SK-N-SH (cell line): ENCODE data around the gene KAT6B. TPM values are rescaled to one million over a fixed set of nuclear protein-coding genes. Genes with fewer than 3 reads are reported as not detected.

ENCODE experiments used
- CTCF ChIA-PET: fragments of 300-600, 350-600 bp; formaldehyde crosslinking; extraction: SDS; loops from one replicate; lab custom pipeline; 2021; lab: Yijun Ruan, JAX
- POLR2A ChIA-PET: fragments of 350-600 bp; sonication (Branson Sonifier 250); formaldehyde crosslinking; extraction: SDS; loops from one replicate; lab custom pipeline; 2020; ENCODE audit warnings: antibody characterized with exemption, inconsistent platforms; lab: Yijun Ruan, JAX
- DNase-seq: peaks from one replicate; pipeline ENCODE4 v3.0.0; 2012
- H2AFZ ChIP-seq: fragments of 200-600 bp; sonication (generic); 2 replicates; pipeline ENCODE4 v1.8.1; 2016; ENCODE audit warnings: antibody characterized with exemption, mild to moderate bottlenecking, low read depth
- H3F3A ChIP-seq: fragments of 200-600 bp; sonication (generic); replicated peaks from 2 replicates; pipeline ENCODE3; 2016; ENCODE audit warnings: antibody characterized with exemption, mild to moderate bottlenecking; ENCODE audit not compliant: insufficient read depth
- H3K27ac ChIP-seq, 2 experiments: fragments of 200-500 bp in 1 of 2; fragments of 200-600 bp in 1 of 2; sonication (Bioruptor generic) in 1 of 2; sonication (generic), shearing (Covaris generic) in 1 of 2; 2 replicates each; pipeline versions ENCODE4 v1.5.1 to v1.6.1; 2014 to 2016; ENCODE audit warnings: low read depth in 2 of 2, inconsistent platforms in 1 of 2, low read length in 1 of 2, mild to moderate bottlenecking in 1 of 2, mixed read lengths in 1 of 2
- H3K27me3 ChIP-seq: fragments of 200-600 bp; sonication (generic), shearing (Covaris generic); 2 replicates; pipeline ENCODE4 v1.6.1; 2016; ENCODE audit warnings: mixed run types; ENCODE audit not compliant: insufficient read depth
- H3K36me3 ChIP-seq, 2 experiments: fragments of 200-500 bp in 1 of 2; fragments of 200-600 bp in 1 of 2; sonication (Bioruptor generic) in 1 of 2; sonication (generic) in 1 of 2; replicated peaks in 1 of 2; 2 replicates each; pipeline versions ENCODE3 to v1.5.1; 2014 to 2016; ENCODE audit warnings: low read length in 1 of 2, mild to moderate bottlenecking in 1 of 2; ENCODE audit not compliant: insufficient read depth in 2 of 2, control insufficient read depth in 1 of 2
- H3K4me1 ChIP-seq, 2 experiments: fragments of 200-500 bp in 1 of 2; fragments of 200-600 bp in 1 of 2; sonication (Bioruptor generic) in 1 of 2; sonication (generic), shearing (Covaris generic) in 1 of 2; 2 replicates each; pipeline versions ENCODE4 v1.5.1 to v1.6.1; 2014 to 2016; ENCODE audit warnings: low read depth in 1 of 2, low read length in 1 of 2, mixed run types in 1 of 2; ENCODE audit not compliant: insufficient read depth in 2 of 2, control insufficient read depth in 1 of 2
- H3K4me2 ChIP-seq: fragments of 200-600 bp; sonication (generic), shearing (Covaris generic); 2 replicates; pipeline ENCODE4 v1.6.1; 2017; ENCODE audit warnings: mixed run types
- H3K4me3 ChIP-seq, 2 experiments: fragments of 200-500 bp in 1 of 2; fragments of 200-600 bp in 1 of 2; sonication (Bioruptor generic) in 1 of 2; sonication (generic), shearing (Covaris generic) in 1 of 2; 2 replicates each; pipeline versions ENCODE4 v1.5.1 to v1.8.1; 2014 to 2016; ENCODE audit warnings: low read depth in 2 of 2, inconsistent platforms in 1 of 2, low read length in 1 of 2, mild to moderate bottlenecking in 1 of 2, mixed read lengths in 1 of 2, moderate library complexity in 1 of 2
- H3K79me2 ChIP-seq: fragments of 200-600 bp; sonication (generic); 2 replicates; pipeline ENCODE4 v1.8.1; 2017; ENCODE audit warnings: mild to moderate bottlenecking; ENCODE audit not compliant: insufficient read depth
- H3K9ac ChIP-seq: fragments of 200-600 bp; sonication (generic); 2 replicates; pipeline ENCODE4 v1.6.1; 2017; ENCODE audit warnings: mixed run types
- H3K9me2 ChIP-seq: fragments of 200-600 bp; sonication (generic); 2 replicates; pipeline ENCODE4 v1.6.1; 2017; ENCODE audit warnings: mixed run types
- H3K9me3 ChIP-seq: fragments of 200-600 bp; sonication (generic); 2 replicates; pipeline ENCODE4 v1.6.1; 2017; ENCODE audit warnings: mixed run types, mild to moderate bottlenecking, moderate library complexity
- H4K20me1 ChIP-seq: fragments of 200-600 bp; sonication (generic); 2 replicates; pipeline ENCODE4 v1.6.1; 2017; ENCODE audit warnings: mild to moderate bottlenecking, mixed run types; ENCODE audit not compliant: insufficient read depth
- CTCF ChIP-seq: fragments of 200-600 bp; sonication (generic); IDR thresholded peaks from 2 replicates; pipeline ENCODE4 v1.6.1; 2017; ENCODE audit warnings: antibody characterized with exemption, mild to moderate bottlenecking, moderate library complexity
- EP300 ChIP-seq, 2 experiments: IDR thresholded peaks; 2 replicates each; pipeline versions ENCODE4 v1.4.0 to v1.6.1; 2012; ENCODE audit warnings: borderline replicate concordance in 1 of 2, low read depth in 1 of 2, low read length in 1 of 2
- EZH2phosphoT487 ChIP-seq: fragments of 200-600 bp; sonication (generic); IDR thresholded peaks from 2 replicates; pipeline ENCODE4 v1.6.1; 2017; ENCODE audit warnings: low read depth, mixed run types, mild to moderate bottlenecking, antibody characterized with exemption, moderate library complexity, borderline replicate concordance
- FOXM1 ChIP-seq: IDR thresholded peaks from 2 replicates; pipeline ENCODE4 v1.4.0; 2012; ENCODE audit warnings: low read depth, mild to moderate bottlenecking
- JUND ChIP-seq: IDR thresholded peaks from 2 replicates; pipeline ENCODE4 v1.4.0; 2012
- MEF2A ChIP-seq: IDR thresholded peaks from 2 replicates; pipeline ENCODE4 v1.4.0; 2012; ENCODE audit warnings: low read depth, borderline replicate concordance
- NFIC ChIP-seq: IDR thresholded peaks from 2 replicates; pipeline ENCODE4 v1.4.0; 2012; ENCODE audit warnings: borderline replicate concordance
- RAD21 ChIP-seq: IDR thresholded peaks from 2 replicates; pipeline ENCODE4 v1.6.1; 2012; ENCODE audit warnings: mild to moderate bottlenecking, low read length
- RCOR1 ChIP-seq: fragments of 150-350 bp; IDR thresholded peaks from 2 replicates; pipeline ENCODE4 v1.6.1; 2017; ENCODE audit warnings: antibody characterized with exemption, low read length
- REST ChIP-seq: IDR thresholded peaks from 2 replicates; pipeline ENCODE4 v1.6.1; 2012; ENCODE audit warnings: mild to moderate bottlenecking, low read depth, low read length, moderate library complexity
- RXRA ChIP-seq: IDR thresholded peaks from 2 replicates; pipeline ENCODE4 v1.4.0; 2012; ENCODE audit warnings: low read depth, mild to moderate bottlenecking, borderline replicate concordance
- USF2 ChIP-seq: fragments of 150-350 bp; IDR thresholded peaks from 2 replicates; pipeline ENCODE4 v1.6.1; 2017; ENCODE audit warnings: antibody characterized with exemption, low read length, low read depth, borderline replicate concordance
- YY1 ChIP-seq: IDR thresholded peaks from 2 replicates; pipeline ENCODE4 v1.4.0; 2012; ENCODE audit warnings: low read depth, mild to moderate bottlenecking
- WGBS: methylation state at CpG from one replicate; pipeline ENCODE4 v1.1.6; 2017; ENCODE audit warnings: low lambda C conversion rate; 5-methylcytosine and 5-hydroxymethylcytosine counted together
- polyA plus RNA-seq, 3 experiments: library from polyadenylated mRNA; depleted of rRNA; stranded (reverse); fragments of >200 nt; gene quantifications; 2 replicates each; pipeline ENCODE4 v1.2.3, GENCODE V29; 2012

The KAT6B gene
- polyA plus RNA-seq, 1 of the 3 experiments (the other 2 are of a cell fraction) = 4.3 TPM

GRCh38 chr10:75007646-75008045 lies 181.2 kb downstream of the KAT6B start:
- H3K4me2 ChIP-seq = no peak overlapping the region

More at GRCh38 chr10:75007646-75008045, 181.2 kb downstream of the KAT6B start:
- H3K9me2 ChIP-seq = no peaks in the 10 kb centered on the region
- no peaks in the 10 kb centered on the region for H4K20me1 ChIP-seq
- H3K27me3 ChIP-seq = no peaks in the 10 kb centered on the region
- H3F3A ChIP-seq = peaks cover 3% of the 10 kb centered on the region
- H2AFZ ChIP-seq = no peak overlapping the region
- no peaks in the 10 kb centered on the region for H3K79me2 ChIP-seq
- H3K27ac ChIP-seq = no peak overlapping the region
- no peak overlapping the region for H3K4me3 ChIP-seq
- ChIA-PET POLR2A (no interaction called here), CTCF (no interaction called here)
- 95% methylated on average over 2 of the region's 2 CpGs for WGBS
- no peak overlapping the region for H3K9ac ChIP-seq
- peaks cover under 1 to 7% of the 10 kb centered on the region in 2 experiments for H3K36me3 ChIP-seq
- no peaks in the 10 kb centered on the region; a peak in 1 of 4 replicates for H3K4me1 ChIP-seq
- no peak for DNase-seq
- no peaks in the 10 kb centered on the region for H3K9me3 ChIP-seq
- TF ChIP-seq EZH2phosphoT487 (no peak), FOXM1 (no peak), MEF2A (no peak), RXRA (no peak), NFIC (no peak), EP300 (IDR thresholded peaks at IDR 0.05; ENCODE audit: borderline replicate concordance in 1 of 2, low read depth in 1 of 2, low read length in 1 of 2) (no peak), USF2 (no peak), REST (no peak), RAD21 (no peak), CTCF (no peak), RCOR1 (no peak), JUND (no peak), YY1 (no peak)
